Measurements from ENCODE around the gene FNDC7.
"Not testable (repeated sequence)": the region's sequence is repeated elsewhere in the genome, so short reads cannot be mapped to it uniquely, and the experiment has no call there.

Gene FNDC7

GRCh38 chr1:108712606-108713150 lies at the start of gene FNDC7:
Gene FNDC7 (plus strand): TSS chr1:108712908. CDS start chr1:108712934, 26 bp downstream.
- no peak for DNase-seq (ENCODE audit: low read depth)

GRCh38 chr1:108663074-108663473 lies 49.6 kb upstream of the FNDC7 start:
- no peak for DNase-seq (ENCODE audit: low read depth)

- DNase-seq (ENCODE audit: low read depth), result no peak
Measured at GRCh38 chr1:108664481-108664880, 48.2 kb upstream of the FNDC7 start.

- DNase-seq (ENCODE audit: low read depth), result no peak
Measured at GRCh38 chr1:108665067-108665466, 47.6 kb upstream of the FNDC7 start.

- no peak for DNase-seq (ENCODE audit: low read depth)
Measured at GRCh38 chr1:108665771-108666170, 46.9 kb upstream of the FNDC7 start.

GRCh38 chr1:108667422-108667821 lies 45.3 kb upstream of the FNDC7 start:
- not testable (repeated sequence) for DNase-seq (ENCODE audit: low read depth)

GRCh38 chr1:108668777-108669176 lies 43.9 kb upstream of the FNDC7 start:
- no peak for DNase-seq (ENCODE audit: low read depth)

- DNase-seq (ENCODE audit: low read depth), result no peak
Measured at GRCh38 chr1:108669679-108670078, 43.0 kb upstream of the FNDC7 start.

GRCh38 chr1:108670131-108670773 lies 42.5 kb upstream of the FNDC7 start:
- DNase-seq (ENCODE audit: low read depth), result no peak

GRCh38 chr1:108671143-108671542 lies 41.6 kb upstream of the FNDC7 start:
- no peak for DNase-seq (ENCODE audit: low read depth)

- no peak for DNase-seq (ENCODE audit: low read depth)
Measured at GRCh38 chr1:108678706-108679105, 34.0 kb upstream of the FNDC7 start.

GRCh38 chr1:108679586-108680213 lies 33.0 kb upstream of the FNDC7 start:
- DNase-seq (ENCODE audit: low read depth), result no peak

- DNase-seq (ENCODE audit: low read depth), result not testable (repeated sequence)
Measured at GRCh38 chr1:108681701-108682100, 31.0 kb upstream of the FNDC7 start.

- no peak for DNase-seq (ENCODE audit: low read depth)
Measured at GRCh38 chr1:108685529-108685928, 27.2 kb upstream of the FNDC7 start.

- no peak for DNase-seq (ENCODE audit: low read depth)
Measured at GRCh38 chr1:108686614-108687313, 25.9 kb upstream of the FNDC7 start.

GRCh38 chr1:108691128-108691941 lies 21.4 kb upstream of the FNDC7 start:
- DNase-seq (ENCODE audit: low read depth), result no peak

GRCh38 chr1:108691942-108692723 lies 20.6 kb upstream of the FNDC7 start, which contains the start of gene PRPF38B:
Gene PRPF38B (plus strand): TSS chr1:108692310. CDS start chr1:108692592, 282 bp downstream.
- peak; percentile 92 for DNase-seq (ENCODE audit: low read depth)

GRCh38 chr1:108692724-108693655 lies 19.7 kb upstream of the FNDC7 start:
- DNase-seq (ENCODE audit: low read depth), result peak; percentile 34

- no peak for DNase-seq (ENCODE audit: low read depth)
Measured at GRCh38 chr1:108695535-108695934, 17.2 kb upstream of the FNDC7 start.
